ENCODE data around the gene LCP1.

LCP1 gene

DNA sequence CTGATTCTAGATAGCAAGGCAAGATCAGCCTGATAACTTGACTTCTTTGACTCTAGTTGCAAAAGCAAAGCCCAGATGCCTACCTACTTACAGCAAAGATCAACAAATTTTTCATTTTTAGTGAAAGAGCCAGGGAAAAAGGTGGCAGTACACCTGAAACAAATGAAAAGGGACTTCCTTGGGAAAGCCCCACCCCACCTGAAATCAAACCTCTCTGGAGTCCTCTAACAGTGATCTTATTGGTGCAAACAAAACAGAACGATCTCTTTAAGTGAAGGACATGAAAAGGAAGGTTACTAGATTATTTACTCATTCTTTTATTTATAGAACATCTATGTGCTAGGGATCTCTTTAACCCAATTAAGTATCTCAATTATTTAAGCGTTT, 507 bp upstream of the LCP1 start:
- no peaks in the 10 kb centered on the region for H3K9me3 ChIP-seq (ENCODE audit: control insufficient read depth, insufficient read depth, low read length)
- H3F3A ChIP-seq (ENCODE audit: control insufficient read depth, insufficient read depth), result peaks cover 53% of the 10 kb centered on the region
- peak overlapping the region; percentile 89 for H3K4me3 ChIP-seq (ENCODE audit: low read length)
- H3K27me3 ChIP-seq (ENCODE audit: control insufficient read depth, low read length), result no peaks in the 10 kb centered on the region
- H3K4me1 ChIP-seq (ENCODE audit: control insufficient read depth, low read length), result peaks cover 53% of the 10 kb centered on the region
- H3K4me2 ChIP-seq (ENCODE audit: low read length), result peak overlapping the region; percentile 90
- H3K27ac ChIP-seq (ENCODE audit: low read depth, low read length), result peak overlapping the region; percentile 96
- peaks cover 42% of the 10 kb centered on the region for H3K36me3 ChIP-seq (ENCODE audit: control insufficient read depth, low read length)
- H4K20me1 ChIP-seq (ENCODE audit: control insufficient read depth, insufficient read depth, low read depth, low read length), result peaks cover 18% of the 10 kb centered on the region
- H3K79me2 ChIP-seq (ENCODE audit: control insufficient read depth, low read length), result peaks cover 62% of the 10 kb centered on the region
- TF ChIP-seq EZH2phosphoT487 (IDR thresholded peaks at IDR 0.05; ENCODE audit: borderline replicate concordance, low read length), result no peak
- TF ChIP-seq, protein P1, sequence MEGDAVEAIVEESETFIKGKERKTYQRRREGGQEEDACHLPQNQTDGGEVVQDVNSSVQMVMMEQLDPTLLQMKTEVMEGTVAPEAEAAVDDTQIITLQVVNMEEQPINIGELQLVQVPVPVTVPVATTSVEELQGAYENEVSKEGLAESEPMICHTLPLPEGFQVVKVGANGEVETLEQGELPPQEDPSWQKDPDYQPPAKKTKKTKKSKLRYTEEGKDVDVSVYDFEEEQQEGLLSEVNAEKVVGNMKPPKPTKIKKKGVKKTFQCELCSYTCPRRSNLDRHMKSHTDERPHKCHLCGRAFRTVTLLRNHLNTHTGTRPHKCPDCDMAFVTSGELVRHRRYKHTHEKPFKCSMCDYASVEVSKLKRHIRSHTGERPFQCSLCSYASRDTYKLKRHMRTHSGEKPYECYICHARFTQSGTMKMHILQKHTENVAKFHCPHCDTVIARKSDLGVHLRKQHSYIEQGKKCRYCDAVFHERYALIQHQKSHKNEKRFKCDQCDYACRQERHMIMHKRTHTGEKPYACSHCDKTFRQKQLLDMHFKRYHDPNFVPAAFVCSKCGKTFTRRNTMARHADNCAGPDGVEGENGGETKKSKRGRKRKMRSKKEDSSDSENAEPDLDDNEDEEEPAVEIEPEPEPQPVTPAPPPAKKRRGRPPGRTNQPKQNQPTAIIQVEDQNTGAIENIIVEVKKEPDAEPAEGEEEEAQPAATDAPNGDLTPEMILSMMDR (IDR thresholded peaks at IDR 0.05; ENCODE audit: low read depth, low read length, poor library complexity, severe bottlenecking), result no peak
- H3K9me2 ChIP-seq (replicated peaks; ENCODE audit: control insufficient read depth, low read length), result no peaks in the 10 kb centered on the region

DNA sequence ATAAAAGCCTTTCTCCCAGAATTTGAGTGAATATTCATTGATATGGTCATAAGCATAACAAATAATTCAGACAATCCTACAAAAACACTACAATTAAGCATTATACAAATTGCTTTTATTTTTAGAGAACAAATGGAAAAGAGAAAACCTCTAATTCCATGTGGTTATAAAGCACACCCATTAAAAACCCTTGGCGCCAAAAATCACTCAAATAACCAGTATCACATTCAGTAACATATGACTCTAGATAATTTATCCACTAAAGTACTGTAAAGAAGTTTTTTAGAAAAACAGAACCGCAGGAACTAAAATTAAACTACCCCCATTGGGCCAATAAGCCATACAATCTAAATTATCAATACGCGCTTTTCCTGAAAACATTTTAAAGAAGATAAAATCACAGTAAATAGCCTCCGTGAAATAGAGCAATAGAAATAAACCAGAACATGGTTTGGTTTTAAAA, 569 bp downstream of the LCP1 start:
- peaks cover 64% of the 10 kb centered on the region for H3K4me1 ChIP-seq (ENCODE audit: control insufficient read depth, low read length)
- peaks cover 21% of the 10 kb centered on the region for H4K20me1 ChIP-seq (ENCODE audit: control insufficient read depth, insufficient read depth, low read depth, low read length)
- peaks cover 57% of the 10 kb centered on the region for H3F3A ChIP-seq (ENCODE audit: control insufficient read depth, insufficient read depth)
- no peaks in the 10 kb centered on the region for H3K27me3 ChIP-seq (ENCODE audit: control insufficient read depth, low read length)
- H3K9me2 ChIP-seq (replicated peaks; ENCODE audit: control insufficient read depth, low read length), result no peaks in the 10 kb centered on the region
- H3K4me2 ChIP-seq (ENCODE audit: low read length), result peak overlapping the region; percentile 78
- H3K4me3 ChIP-seq (ENCODE audit: low read length), result peak overlapping the region; percentile 89
- H3K9me3 ChIP-seq (ENCODE audit: control insufficient read depth, insufficient read depth, low read length), result no peaks in the 10 kb centered on the region
- TF ChIP-seq EZH2phosphoT487 (IDR thresholded peaks at IDR 0.05; ENCODE audit: borderline replicate concordance, low read length), result no peak
- TF ChIP-seq, protein P1 (IDR thresholded peaks at IDR 0.05; ENCODE audit: low read depth, low read length, poor library complexity, severe bottlenecking), result no peak
- peaks cover 73% of the 10 kb centered on the region for H3K79me2 ChIP-seq (ENCODE audit: control insufficient read depth, low read length)
- H3K36me3 ChIP-seq (ENCODE audit: control insufficient read depth, low read length), result peaks cover 52% of the 10 kb centered on the region
- peak overlapping the region; percentile 96 for H3K27ac ChIP-seq (ENCODE audit: low read depth, low read length)

DNA sequence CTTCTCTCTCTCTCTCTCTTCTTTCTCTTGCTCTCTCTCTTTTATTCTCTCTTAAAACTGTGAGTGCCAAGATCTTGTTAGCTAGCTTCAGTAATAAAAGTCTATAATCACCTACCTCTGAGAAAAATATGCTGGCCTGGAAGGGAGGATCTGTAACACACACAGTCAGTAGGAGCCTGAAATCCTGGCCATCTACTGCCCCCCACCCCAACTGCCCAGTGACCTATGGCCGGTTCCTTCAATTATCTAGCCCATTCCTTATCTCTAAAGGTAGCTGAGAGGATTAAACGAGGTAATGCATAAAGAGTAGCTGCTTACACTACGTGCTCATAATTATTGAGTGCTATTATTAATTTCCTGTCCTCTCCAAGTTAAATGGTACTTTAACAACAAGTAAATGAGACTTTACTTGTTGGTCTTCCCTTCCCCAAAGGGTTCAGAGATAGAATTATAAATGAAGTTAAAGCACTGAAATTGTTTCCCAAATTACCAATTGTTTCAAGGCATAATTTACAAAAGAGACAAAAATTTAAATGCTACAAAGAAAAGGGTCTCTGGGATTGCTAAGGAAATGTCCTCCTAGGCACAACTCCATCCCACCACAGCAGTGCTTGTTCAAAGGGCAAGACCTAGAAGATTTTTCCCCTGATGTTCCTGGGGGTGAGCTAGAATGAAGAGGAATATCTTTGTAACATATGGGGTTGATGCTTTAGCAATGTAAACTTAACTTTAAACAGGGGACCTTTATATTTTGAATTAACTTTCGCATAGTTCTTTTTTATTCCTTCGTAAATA, 1.8 kb downstream of the LCP1 start:
- Histone ChIP-seq H3K4me1 (ENCODE audit: control insufficient read depth, low read length) (peaks cover 73% of the 10 kb centered on the region), H4K20me1 (ENCODE audit: control insufficient read depth, insufficient read depth, low read depth, low read length) (peaks cover 33% of the 10 kb centered on the region), H3K4me3 (ENCODE audit: low read length) (peak overlapping the region; percentile 89), H3K36me3 (ENCODE audit: control insufficient read depth, low read length) (peaks cover 64% of the 10 kb centered on the region), H3K27ac (ENCODE audit: low read depth, low read length) (peak overlapping the region; percentile 96), H3K9me2 (replicated peaks; ENCODE audit: control insufficient read depth, low read length) (no peaks in the 10 kb centered on the region), H3F3A (ENCODE audit: control insufficient read depth, insufficient read depth) (peaks cover 59% of the 10 kb centered on the region), H3K4me2 (ENCODE audit: low read length) (peak overlapping the region; percentile 78), H3K9me3 (ENCODE audit: control insufficient read depth, insufficient read depth, low read length) (no peaks in the 10 kb centered on the region), H3K27me3 (ENCODE audit: control insufficient read depth, low read length) (no peaks in the 10 kb centered on the region), H3K79me2 (ENCODE audit: control insufficient read depth, low read length) (peaks cover 85% of the 10 kb centered on the region)
- TF ChIP-seq EZH2phosphoT487 (IDR thresholded peaks at IDR 0.05; ENCODE audit: borderline replicate concordance, low read length), result no peak
- TF ChIP-seq, protein P1 (IDR thresholded peaks at IDR 0.05; ENCODE audit: low read depth, low read length, poor library complexity, severe bottlenecking), result no peak

Data from DOHH2 (cell line).